NCI-H226 (cell line): ENCODE results near the gene ZNF70.

Experiments used
- DNase-seq: peaks from one replicate; pipeline ENCODE4 v3.0.0-alpha.2; 2015

ZNF70 gene

DNA sequence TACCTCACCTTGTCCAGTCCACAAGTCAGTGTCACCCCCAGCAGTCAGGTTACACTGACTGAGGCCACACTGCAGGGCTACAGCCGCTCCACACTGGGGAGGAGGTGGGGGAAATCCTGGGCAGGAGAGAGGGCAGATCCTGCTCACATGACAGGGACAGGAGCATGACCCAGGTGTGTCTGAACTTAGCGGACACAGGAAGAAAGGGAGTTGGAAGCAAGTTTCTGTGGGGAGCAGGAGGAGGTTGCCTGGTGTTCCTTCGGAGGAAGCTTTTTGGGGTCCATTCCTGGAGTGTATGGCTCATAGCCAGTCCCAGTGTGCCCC, 27.6 kb upstream of the ZNF70 start:
- DNase-seq = no peak

- no peak for DNase-seq
Observed at GRCh38 chr22:23777776-23778576, 27.1 kb upstream of the ZNF70 start.

- DNase-seq = no peak
Observed at GRCh38 chr22:23775779-23776375, 25.0 kb upstream of the ZNF70 start.

DNA sequence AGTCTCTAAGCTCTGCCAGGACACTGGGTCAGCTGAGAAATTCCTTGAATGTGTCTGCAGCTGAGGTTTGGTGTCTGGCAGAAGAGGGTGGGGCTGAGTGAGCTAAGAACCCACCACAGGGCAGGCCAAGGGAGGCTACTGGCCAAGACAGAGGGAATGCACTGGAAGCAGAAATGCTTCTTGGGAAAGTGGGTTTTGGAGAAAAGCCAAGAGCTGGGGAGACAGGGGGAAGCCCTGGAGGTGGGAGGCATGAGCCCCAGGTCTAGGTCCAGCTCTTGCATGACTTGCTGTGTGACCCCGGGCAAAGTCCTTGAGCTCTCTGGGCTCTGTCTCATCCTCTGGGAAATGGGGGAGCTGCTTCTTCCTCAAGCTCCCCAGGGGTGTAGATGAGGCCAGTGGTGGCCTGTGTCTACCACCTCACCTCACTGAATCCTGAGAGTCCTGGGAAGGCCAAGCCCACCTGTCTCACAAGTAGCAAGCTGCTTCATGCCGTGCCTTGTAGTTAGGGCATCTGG, 24.1 kb upstream of the ZNF70 start:
- DNase-seq = peak; percentile 21

DNA sequence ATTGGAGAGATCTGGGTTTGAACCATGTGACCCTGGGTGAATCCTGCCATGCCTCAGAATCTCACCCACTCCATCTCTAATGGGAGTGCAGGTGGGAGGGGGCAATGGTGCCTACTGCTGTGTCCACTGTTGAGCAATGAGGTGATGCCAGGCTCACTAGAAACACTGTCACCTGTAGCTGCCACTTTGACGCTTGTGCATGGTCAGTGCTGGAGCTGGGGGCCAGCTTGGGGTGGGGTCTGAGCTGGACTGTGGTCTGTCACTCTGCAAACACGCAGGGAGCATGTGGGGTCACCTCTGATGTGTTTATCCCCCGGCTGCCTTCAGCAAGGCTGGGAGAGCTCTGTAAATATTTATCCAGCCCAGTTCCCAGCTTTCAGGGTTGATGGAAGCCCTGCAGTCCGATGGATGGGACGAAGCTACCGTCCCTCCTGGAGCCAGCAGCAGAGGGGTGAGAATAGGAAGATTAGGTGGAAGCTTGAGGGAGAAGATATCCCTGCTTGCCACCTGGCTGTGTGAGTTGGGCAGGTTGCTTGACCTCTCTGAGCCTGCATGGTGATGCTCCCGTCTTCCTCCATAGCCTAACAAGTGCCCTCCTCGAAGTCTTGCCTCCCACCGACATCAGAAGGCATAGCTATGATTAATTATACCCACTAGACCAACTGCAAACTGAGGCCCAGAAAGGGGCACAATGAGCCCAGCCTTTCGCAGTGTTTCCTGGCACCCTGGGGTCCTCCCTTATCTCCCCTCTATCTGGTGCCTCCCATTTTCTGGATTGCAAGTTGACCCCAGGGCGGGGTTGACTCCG, 23.4 kb upstream of the ZNF70 start:
- DNase-seq = no peak

DNA sequence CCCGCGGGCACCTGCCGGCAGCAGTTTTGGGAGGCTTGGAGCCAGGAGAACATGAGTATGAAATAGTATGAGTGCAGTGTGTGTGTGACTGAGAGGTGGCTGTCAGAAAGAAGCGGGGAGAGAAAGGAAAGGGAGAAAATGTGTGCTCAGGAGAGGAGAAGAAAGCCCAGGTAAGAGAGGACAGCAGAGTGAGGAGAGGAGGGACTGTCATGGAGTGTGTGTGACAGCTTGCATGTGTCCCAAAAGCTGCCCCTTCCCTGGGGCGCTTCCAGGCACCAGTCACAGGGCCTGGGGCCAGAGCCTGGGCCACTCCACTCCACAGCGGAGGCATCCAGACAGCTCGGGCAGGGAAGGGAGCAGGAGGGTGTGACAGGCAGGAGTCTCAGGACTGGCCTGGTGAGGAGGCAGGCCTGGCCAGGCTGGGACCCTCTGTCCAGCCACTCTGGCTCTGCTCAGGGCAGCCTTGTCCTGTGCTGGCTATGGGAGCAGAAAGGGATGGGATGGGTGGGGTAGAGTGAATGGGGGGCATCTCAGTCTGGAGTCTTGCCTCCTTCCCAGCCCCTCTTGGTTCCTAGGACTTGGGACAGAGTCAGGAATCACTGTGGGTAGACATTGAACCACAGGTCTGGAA, 22.7 kb upstream of the ZNF70 start:
- DNase-seq = no peak

- no peak for DNase-seq
Observed at GRCh38 chr22:23772649-23773473, 21.9 kb upstream of the ZNF70 start, which contains the start of gene MMP11. TSS of gene MMP11 (plus strand) at chr22:23772849. CDS start at chr22:23772871, 22 bp downstream.

DNA sequence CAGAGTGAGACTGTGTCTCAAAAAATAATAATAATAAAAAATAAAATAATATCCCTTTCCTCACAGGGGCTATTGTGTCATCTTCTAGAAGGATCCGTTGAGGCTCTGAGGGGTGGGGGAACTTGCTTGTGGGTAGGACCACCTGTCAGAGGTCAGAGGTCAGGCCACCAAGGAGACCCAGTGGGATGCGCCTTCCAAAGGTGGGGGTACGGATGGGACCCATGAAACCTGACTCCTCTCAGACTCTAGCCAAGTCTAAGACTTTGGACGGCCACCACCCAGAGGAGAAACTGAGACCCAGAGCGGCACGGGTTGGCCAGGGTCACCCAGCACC, 21.4 kb upstream of the ZNF70 start:
- DNase-seq = no peak

GRCh38 chr22:23769321-23769965, 18.5 kb upstream of the ZNF70 start:
- no peak for DNase-seq

GRCh38 chr22:23767673-23768548, 17.0 kb upstream of the ZNF70 start, which contains the start of gene CHCHD10:
TSS of gene CHCHD10 (minus strand) at chr22:23767972. CDS start at chr22:23767874, 98 bp downstream.
- DNase-seq = no peak

DNA sequence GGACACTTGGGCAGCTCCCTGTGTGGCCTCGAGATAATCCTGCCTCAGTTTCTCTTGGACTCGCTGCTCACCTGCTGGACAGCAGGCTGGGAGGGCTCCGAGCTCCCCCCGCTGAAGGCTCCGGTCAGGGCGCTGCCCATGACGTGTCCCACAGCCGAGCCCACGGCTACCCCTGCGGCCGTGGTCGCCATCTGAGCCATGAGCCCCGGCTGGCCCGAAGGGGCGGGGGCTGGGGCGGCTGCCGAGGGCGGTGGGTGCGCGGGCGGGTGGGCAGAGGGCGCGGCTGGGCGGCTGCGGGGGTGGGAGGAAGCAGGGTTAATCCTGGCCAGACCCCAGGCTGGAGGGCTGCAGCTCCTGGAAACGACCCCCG, 16.4 kb upstream of the ZNF70 start:
- no peak for DNase-seq

DNA sequence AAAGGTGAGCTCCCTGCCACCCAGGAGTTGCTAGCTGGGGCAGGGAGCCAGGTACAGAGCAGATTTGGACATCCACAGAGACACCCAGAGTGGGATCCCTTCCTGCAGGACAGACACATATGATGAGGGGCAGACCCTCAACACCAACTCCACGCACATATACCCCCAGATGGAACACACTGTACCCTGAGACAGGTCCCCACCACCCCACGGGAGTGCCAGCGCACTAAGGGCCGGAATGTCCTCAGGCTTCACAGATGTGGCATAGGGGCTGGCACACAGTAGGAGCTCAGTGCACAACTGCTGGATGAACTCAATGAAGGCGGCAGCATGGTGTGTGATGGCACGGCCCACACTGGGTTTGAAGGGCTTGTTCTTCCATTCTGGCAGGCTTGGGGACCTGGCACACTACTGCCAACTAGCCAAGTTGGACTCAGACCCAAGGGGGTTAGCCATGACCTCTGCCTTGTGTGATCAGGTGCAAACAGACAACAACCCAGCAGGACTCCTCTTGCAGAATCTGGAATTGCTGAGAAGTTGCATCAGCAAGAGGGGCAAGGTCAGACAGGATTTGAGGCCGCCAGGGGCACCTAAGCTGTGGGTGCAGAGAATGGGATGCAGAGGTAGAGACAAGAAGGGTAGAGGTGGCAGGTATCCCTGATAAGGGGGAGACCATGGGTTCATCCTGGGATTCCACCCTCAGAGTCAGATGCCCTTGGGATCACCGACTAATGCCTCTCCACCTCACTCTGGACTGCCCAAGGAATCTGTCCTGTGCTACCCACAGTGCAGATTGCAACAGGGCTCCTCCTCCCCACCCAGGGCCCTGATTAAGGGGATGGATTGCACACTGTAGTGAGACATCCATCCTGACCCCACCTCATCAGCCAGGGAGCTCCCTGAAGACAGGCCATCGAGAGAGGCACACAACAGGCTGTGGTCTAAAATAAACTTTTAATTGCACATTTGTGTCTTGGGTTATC, 14.3 kb upstream of the ZNF70 start:
- DNase-seq = no peak

GRCh38 chr22:23763954-23764353, 13.0 kb upstream of the ZNF70 start:
- no peak for DNase-seq

DNA sequence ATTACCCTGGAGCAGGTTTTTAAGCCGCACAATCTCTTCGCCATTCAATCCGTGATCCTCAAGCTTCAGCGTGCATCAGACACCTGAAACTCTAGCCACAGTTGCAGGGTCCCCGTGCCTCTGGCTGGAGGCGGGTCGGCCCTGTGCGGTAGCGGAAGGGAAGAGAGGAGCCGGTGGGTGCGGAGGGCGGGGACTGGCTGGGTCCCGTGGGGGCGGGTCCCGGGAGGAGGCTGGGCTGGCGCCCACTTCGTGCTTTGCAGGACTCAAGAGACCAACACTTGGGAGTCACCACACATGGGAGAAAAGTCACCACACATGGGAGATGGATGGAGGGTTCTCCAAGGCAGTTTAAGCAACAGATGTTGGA, 12.7 kb upstream of the ZNF70 start:
- no peak for DNase-seq

- peak; percentile 13 for DNase-seq
Observed at GRCh38 chr22:23762842-23763578, 12.1 kb upstream of the ZNF70 start, which contains the start of gene C22orf15. TSS of gene C22orf15 (plus strand) at chr22:23762990. CDS start at chr22:23763307, 317 bp downstream.

- no peak for DNase-seq
Observed at GRCh38 chr22:23760056-23760455, 9.1 kb upstream of the ZNF70 start.

DNA sequence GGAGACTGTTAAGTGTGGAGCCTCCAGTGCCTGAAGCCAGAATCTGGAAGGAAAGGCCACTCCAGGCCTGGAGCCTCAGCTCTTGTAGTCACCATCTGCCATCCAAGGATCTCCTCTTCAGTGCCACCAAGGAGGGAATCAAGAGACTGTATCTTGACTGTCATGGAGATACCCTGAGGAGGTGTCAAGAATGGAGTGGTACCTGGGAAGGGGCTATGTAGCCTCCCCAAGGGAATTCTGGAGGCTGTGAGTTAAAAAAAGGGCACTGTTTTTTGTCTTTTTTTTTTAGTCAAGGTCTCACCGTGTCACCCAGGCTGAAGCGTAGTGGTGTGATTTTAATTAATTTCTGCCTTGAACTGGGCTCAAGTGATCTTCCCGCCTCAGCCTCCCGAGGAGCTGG, 8.7 kb upstream of the ZNF70 start:
- DNase-seq = no peak

- no peak for DNase-seq
Observed at GRCh38 chr22:23756891-23757290, 6.0 kb upstream of the ZNF70 start.

GRCh38 chr22:23755711-23756110, 4.8 kb upstream of the ZNF70 start:
- DNase-seq = no peak
